WI38 (cell line): ENCODE measurements around the gene HECTD4.

Source experiments
- H3K4me3 ChIP-seq: 2 replicates; pipeline ENCODE4 v1.5.1; 2011; ENCODE audit warnings: low read depth, mild to moderate bottlenecking, control low read depth, low read length
- CTCF ChIP-seq: IDR thresholded peaks from 2 replicates; pipeline ENCODE4 v1.5.1; 2012; ENCODE audit warnings: low read depth, mild to moderate bottlenecking, control low read depth, low read length

HECTD4 gene

GRCh38 chr12:112381883-112382796, at the start of gene HECTD4:
Gene HECTD4, minus strand, starts transcription at chr12:112382431. Its CDS starts 303 bp downstream, at chr12:112382128.
- TF ChIP-seq CTCF = no peak
- H3K4me3 ChIP-seq = peak within 1 kb of the TSS; percentile 79

- H3K4me3 ChIP-seq = no peak overlapping the region
- no peak for TF ChIP-seq CTCF
Measured at GRCh38 chr12:112431965-112432364, 49.7 kb upstream of the HECTD4 start.

GRCh38 chr12:112430929-112431328, 48.7 kb upstream of the HECTD4 start:
- no peak overlapping the region for H3K4me3 ChIP-seq
- no peak for TF ChIP-seq CTCF

- TF ChIP-seq CTCF = no peak
- H3K4me3 ChIP-seq = no peak overlapping the region
Measured at GRCh38 chr12:112427760-112428159, 45.5 kb upstream of the HECTD4 start.

GRCh38 chr12:112425582-112426382, 43.6 kb upstream of the HECTD4 start:
- no peak for TF ChIP-seq CTCF
- no peak overlapping the region for H3K4me3 ChIP-seq

GRCh38 chr12:112424126-112424525, 41.9 kb upstream of the HECTD4 start:
- no peak for TF ChIP-seq CTCF
- no peak overlapping the region for H3K4me3 ChIP-seq

- no peak overlapping the region for H3K4me3 ChIP-seq
- TF ChIP-seq CTCF = no peak
Measured at GRCh38 chr12:112422531-112422930, 40.3 kb upstream of the HECTD4 start.
